ENCODE results near the gene EGFL6.
A peak's percentile ranks its signal among the peaks of the same experiment; 100 is the strongest.

The EGFL6 gene

GRCh38 chrX:13652850-13653693, 83.7 kb downstream of the EGFL6 start, which contains the start of gene TCEANC:
TCEANC (plus strand) TSS chrX:13653141; CDS start chrX:13662509, 9,368 bp downstream.
- TF ChIP-seq CTCF (conservative IDR thresholded peaks at IDR 0.05), result no peak

GRCh38 chrX:13654116-13654515, 84.7 kb downstream of the EGFL6 start:
- peak overlapping the region; percentile 74 for H3K27ac ChIP-seq
- TF ChIP-seq CTCF (conservative IDR thresholded peaks at IDR 0.05), result no peak

More at GRCh38 chrX:13652850-13653693, 83.7 kb downstream of the EGFL6 start, which contains the start of gene TCEANC:
- peak within 1 kb of the TSS; percentile 74 for H3K27ac ChIP-seq

- no peak for TF ChIP-seq CTCF (conservative IDR thresholded peaks at IDR 0.05)
- H3K27ac ChIP-seq, result no peak overlapping the region
These were observed 86.3 kb downstream of the EGFL6 start for GRCh38 chrX:13655674-13656073.

GRCh38 chrX:13658602-13659001, 89.2 kb downstream of the EGFL6 start:
- H3K27ac ChIP-seq, result peak overlapping the region; percentile 13; the same call in 1 of the 2 replicates
- TF ChIP-seq CTCF (conservative IDR thresholded peaks at IDR 0.05), result peak; percentile 76

- TF ChIP-seq CTCF (conservative IDR thresholded peaks at IDR 0.05), result no peak
- H3K27ac ChIP-seq, result peak overlapping the region; percentile 13; the same call in 1 of the 2 replicates
These were observed 89.7 kb downstream of the EGFL6 start for GRCh38 chrX:13659063-13659462.

GRCh38 chrX:13661735-13662288, 92.4 kb downstream of the EGFL6 start:
- no peak for TF ChIP-seq CTCF (conservative IDR thresholded peaks at IDR 0.05)
- no peak overlapping the region for H3K27ac ChIP-seq

GRCh38 chrX:13662355-13662791, 93.0 kb downstream of the EGFL6 start:
- no peak for TF ChIP-seq CTCF (conservative IDR thresholded peaks at IDR 0.05)
- no peak overlapping the region for H3K27ac ChIP-seq

Data from VCaP (cell line).